HG03354 (cell line): Measurements from ENCODE around the gene TMEM272.

Experiments
- ATAC-seq: cut with Tn5 transposase; IDR thresholded peaks from one replicate; pipeline ENCODE4 v1.9.1; 2021; ENCODE audit warnings: mild to moderate bottlenecking; ENCODE audit not compliant: unreplicated experiment, poor library complexity, severe bottlenecking

The TMEM272 gene

GRCh38 chr13:51856027-51856736 is 11.2 kb upstream of the TMEM272 start:
- no peak for ATAC-seq

- no peak for ATAC-seq
Measured at GRCh38 chr13:51849145-51850101, 4.4 kb upstream of the TMEM272 start.

- no peak for ATAC-seq
Measured at GRCh38 chr13:51848674-51849073, 3.7 kb upstream of the TMEM272 start.

- no peak for ATAC-seq
Measured at GRCh38 chr13:51846756-51847155, 1.8 kb upstream of the TMEM272 start.

- no peak for ATAC-seq
Measured at GRCh38 chr13:51845574-51846318, 769 bp upstream of the TMEM272 start.

GRCh38 chr13:51843529-51843928 is 1.4 kb downstream of the TMEM272 start:
- no peak for ATAC-seq

GRCh38 chr13:51841732-51842131 is 3.2 kb downstream of the TMEM272 start:
- ATAC-seq = no peak

- no peak for ATAC-seq
Measured at GRCh38 chr13:51840917-51841316, 4.1 kb downstream of the TMEM272 start.

- ATAC-seq = no peak
Measured at GRCh38 chr13:51839711-51840540, 5.1 kb downstream of the TMEM272 start.

- ATAC-seq = no peak
Measured at GRCh38 chr13:51838240-51838846, 6.6 kb downstream of the TMEM272 start.

GRCh38 chr13:51837016-51837415 is 8.0 kb downstream of the TMEM272 start:
- ATAC-seq = no peak

- ATAC-seq = no peak
Measured at GRCh38 chr13:51834581-51835171, 10.3 kb downstream of the TMEM272 start.

GRCh38 chr13:51833980-51834379 is 11.0 kb downstream of the TMEM272 start:
- ATAC-seq = no peak

- ATAC-seq = peak; percentile 86
Measured at GRCh38 chr13:51832471-51833152, 12.4 kb downstream of the TMEM272 start.

- ATAC-seq = no peak
Measured at GRCh38 chr13:51831519-51831918, 13.5 kb downstream of the TMEM272 start.

GRCh38 chr13:51829568-51829899 is 15.4 kb downstream of the TMEM272 start:
- ATAC-seq = no peak

GRCh38 chr13:51828730-51829567 is 16.0 kb downstream of the TMEM272 start:
- ATAC-seq = no peak
